ENCODE results near the gene ARR3.
"Not testable (repeated sequence)": the region's sequence is repeated elsewhere in the genome, so short reads cannot be mapped to it uniquely, and the experiment has no call there.

The ARR3 gene

GRCh38 chrX:70268034-70268433, at the start of gene ARR3:
ARR3 (plus strand) TSS chrX:70268334; CDS start chrX:70269386, 1,052 bp downstream.
- no peak for DNase-seq (ENCODE audit: low read depth, low spot score)

DNA sequence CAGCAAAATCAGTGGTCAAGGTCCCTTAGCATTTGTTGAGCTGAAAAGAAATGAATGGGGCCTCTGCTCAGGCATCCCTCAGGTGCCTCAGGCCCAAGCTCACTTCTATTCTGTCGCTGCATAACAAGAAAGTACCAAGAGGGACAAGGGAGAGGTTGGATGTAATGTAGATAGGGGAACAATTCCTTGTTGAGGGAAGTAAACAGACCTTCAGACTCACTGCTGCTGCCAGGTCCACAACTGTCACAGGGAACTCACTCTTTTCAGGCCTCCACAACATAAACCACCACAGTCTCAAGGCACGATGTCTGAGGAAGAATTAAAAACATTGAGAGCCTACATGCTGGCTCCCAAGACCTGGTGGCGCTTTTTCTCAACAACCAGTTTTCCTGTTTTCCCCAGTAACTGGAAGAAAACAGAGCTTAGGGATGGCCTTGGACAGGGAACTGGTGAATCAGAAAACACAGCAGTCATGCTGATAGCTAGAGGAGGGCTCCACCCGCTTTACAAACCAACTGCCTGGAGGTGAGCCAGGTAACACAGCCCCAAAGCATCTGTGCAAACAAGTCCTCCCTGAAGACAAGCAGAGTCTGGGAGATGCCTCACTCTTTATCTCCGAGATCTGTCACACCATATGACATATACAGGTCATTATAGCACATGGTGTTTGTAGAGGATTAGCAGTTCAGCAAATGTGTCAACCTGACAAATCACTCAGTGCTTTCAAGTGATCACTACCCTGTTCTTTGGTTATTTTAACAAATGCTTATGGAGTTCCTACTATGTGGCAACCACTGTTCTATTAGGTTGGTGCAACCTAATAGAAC, 48.0 kb upstream of the ARR3 start:
- DNase-seq (ENCODE audit: low read depth, low spot score): no peak

GRCh38 chrX:70226048-70226447, 42.1 kb upstream of the ARR3 start:
- no peak for DNase-seq (ENCODE audit: low read depth, low spot score)

- DNase-seq (ENCODE audit: low read depth, low spot score): no peak
Observed at GRCh38 chrX:70226687-70227086, 41.4 kb upstream of the ARR3 start.

DNA sequence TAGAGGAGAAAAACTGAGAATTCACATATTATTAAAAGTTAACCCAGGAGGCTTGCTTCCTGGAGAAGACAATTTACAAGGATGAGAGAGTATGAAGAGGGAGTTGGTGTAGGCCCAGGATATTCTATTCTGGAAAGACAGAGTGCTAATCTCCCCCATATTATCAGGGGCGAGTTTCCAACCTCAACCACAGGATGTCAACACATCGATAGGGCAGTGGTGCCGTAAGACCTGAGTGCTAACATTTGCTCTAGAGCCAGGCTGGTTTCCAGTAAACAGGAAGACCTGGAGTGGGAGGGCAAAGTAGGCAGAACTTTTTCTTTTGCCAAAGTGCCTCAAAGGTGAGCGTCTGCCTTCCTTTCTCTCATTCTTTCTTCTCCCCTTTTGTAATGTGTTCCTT, 36.5 kb upstream of the ARR3 start:
- DNase-seq (ENCODE audit: low read depth, low spot score): no peak

- no peak for DNase-seq (ENCODE audit: low read depth, low spot score)
Observed at GRCh38 chrX:70234355-70234754, 33.8 kb upstream of the ARR3 start, which contains the start of gene AWAT1. AWAT1 (plus strand) TSS chrX:70234655; CDS start chrX:70234696, 41 bp downstream.

GRCh38 chrX:70240751-70241150, 27.4 kb upstream of the ARR3 start:
- no peak for DNase-seq (ENCODE audit: low read depth, low spot score)

DNA sequence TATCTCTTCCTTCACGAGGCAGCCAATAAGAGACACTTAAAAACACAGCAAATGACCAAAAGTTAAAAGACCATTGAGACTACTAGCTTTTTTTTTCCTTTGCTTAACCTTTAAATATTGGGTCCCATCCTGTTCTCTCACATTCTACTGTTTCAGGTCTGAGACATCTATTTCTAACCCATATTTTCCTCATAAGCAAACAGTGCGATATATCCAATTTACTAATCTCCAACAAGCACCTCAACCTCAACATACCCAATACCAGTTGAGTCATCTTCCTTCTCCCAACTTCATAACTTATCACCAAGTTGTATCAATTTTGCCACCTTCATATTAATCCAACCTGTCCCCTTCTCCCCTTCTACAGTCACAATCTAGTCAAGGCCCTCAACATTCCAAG, 26.6 kb upstream of the ARR3 start:
- DNase-seq (ENCODE audit: low read depth, low spot score): no peak

DNA sequence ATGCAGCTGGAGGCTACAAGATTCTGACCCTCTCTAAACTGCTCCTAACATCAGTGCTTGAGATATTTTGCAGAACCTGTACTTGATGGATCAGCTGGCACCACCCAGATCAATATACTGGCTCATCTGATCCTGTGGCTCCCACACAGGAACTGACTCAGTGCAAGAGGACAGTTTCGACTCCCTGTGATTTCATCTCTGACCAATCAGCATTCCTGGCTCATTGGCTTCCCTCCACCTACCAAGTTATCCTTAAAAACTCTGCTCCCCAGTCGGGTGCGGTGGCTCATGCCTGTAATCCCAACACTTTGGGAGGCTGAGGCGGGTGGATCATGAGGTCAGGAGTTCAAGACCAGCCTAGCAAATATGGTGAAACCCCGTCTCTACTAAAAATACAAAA, 24.5 kb upstream of the ARR3 start:
- not testable (repeated sequence) for DNase-seq (ENCODE audit: low read depth, low spot score)

DNA sequence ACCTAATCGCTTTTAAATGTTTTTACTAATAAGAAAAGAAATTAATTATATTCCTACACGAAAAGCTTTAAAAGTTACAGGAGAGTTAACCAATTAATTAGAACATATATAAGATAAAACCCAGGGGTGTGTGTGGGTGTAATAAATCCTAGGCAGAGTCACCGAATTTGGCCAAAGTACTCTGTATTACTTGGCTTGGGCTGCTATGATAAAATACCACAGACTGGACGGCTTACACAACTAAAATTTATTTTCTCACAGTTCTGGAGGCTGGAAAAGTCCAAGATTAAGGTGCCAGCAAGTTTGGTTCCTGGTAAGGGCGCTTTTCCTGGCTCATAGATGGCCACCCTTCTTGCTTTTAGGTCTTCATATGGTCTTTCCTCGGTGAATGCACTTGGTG, 23.3 kb upstream of the ARR3 start:
- no peak for DNase-seq (ENCODE audit: low read depth, low spot score)

DNA sequence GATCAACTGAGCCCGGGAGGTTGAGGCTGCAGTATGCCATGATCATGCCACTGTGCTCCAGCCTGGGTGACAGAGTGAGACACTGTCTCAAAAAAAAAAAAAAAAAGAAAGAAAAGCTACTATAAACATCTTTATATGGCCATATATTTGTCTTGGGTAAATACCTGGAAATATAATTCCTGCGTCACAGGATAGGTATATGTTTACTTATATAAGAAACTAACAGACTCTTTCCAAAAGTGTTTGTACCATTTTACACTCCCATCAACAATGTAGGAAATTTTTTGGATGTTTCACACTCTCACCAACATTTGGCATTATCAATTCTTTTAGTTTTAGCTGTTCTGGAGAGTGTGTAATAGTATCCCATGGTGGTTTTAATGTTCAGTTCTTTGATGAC, 20.9 kb upstream of the ARR3 start:
- DNase-seq (ENCODE audit: low read depth, low spot score): no peak

DNA sequence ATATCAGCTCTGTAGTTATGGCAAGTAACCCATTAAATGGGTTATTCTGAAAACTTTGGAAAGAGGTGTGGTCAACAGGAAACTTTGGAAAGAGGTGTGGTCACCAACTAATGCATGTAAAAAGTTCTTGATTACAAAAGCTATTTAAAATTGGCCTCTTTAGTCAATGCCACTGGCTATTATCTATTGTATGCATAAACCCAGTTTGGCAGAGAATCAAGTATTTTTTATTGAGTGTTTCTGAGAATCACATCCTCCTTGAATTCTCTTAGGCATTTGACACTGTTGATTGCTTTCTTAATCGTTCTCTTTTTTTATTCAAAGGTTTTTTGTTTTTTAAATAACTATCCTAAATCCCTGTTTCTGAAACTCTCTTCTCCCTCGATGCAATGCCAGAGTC, 15.6 kb upstream of the ARR3 start:
- no peak for DNase-seq (ENCODE audit: low read depth, low spot score)

DNA sequence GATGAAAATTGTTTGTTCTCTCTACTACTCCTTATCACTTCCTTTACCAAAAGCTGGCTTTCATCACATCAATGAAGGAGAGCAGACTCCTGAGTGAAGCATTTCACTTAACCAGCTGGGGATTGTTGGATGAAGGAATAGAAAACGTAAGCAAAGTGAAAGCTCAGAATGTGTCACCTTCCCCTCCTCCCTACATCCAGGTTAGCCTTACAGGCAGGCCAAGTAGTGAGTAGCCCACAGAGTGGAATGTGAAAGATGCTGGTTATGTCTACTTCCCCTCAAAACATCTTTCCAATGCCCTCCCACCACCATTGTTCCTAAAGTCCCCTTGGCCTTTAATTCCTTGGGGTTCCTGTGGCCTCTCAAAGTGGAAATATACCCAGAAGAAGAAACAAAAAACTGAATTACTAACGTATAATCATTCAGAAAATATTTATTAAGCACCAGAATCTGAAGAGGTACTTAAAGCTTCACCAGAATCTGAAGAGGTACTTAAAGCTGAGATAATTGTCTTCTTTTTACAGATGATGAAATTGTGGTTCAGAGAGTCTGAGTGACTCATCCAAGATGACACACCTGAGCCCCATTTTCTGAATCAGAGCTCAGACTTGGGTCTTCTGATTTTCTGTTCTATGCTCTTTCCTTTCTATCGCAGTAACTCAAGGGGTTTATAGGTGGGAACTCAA, 14.6 kb upstream of the ARR3 start:
- no peak for DNase-seq (ENCODE audit: low read depth, low spot score)

DNA sequence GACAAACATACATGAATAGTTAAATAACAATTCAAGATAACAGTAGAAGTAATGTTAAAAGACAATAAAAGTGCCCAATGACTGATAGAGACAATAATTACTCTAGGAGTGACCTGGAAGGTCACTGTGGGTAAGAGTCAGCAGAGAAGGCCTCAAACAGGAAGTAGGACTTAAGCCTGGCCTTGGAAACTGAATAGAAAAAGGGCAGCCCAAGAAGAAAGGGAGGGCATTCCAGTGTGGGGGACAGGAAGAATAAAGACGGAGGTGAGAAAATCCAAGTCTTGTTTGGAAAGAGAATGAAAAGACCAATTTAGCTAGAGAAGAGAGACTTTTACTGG, 14.1 kb upstream of the ARR3 start:
- DNase-seq (ENCODE audit: low read depth, low spot score): no peak

GRCh38 chrX:70254909-70255308, 13.2 kb upstream of the ARR3 start:
- DNase-seq (ENCODE audit: low read depth, low spot score): no peak

GRCh38 chrX:70255452-70255851, 12.7 kb upstream of the ARR3 start:
- DNase-seq (ENCODE audit: low read depth, low spot score): no peak

GRCh38 chrX:70257423-70258288, 10.5 kb upstream of the ARR3 start:
- DNase-seq (ENCODE audit: low read depth, low spot score): no peak

GRCh38 chrX:70260104-70260503, 8.0 kb upstream of the ARR3 start, which contains the start of gene P2RY4:
P2RY4 (minus strand) TSS chrX:70260204; CDS start chrX:70259624, 580 bp downstream.
- DNase-seq (ENCODE audit: low read depth, low spot score): no peak

GRCh38 chrX:70262952-70263567, 5.1 kb upstream of the ARR3 start:
- no peak for DNase-seq (ENCODE audit: low read depth, low spot score)

DNA sequence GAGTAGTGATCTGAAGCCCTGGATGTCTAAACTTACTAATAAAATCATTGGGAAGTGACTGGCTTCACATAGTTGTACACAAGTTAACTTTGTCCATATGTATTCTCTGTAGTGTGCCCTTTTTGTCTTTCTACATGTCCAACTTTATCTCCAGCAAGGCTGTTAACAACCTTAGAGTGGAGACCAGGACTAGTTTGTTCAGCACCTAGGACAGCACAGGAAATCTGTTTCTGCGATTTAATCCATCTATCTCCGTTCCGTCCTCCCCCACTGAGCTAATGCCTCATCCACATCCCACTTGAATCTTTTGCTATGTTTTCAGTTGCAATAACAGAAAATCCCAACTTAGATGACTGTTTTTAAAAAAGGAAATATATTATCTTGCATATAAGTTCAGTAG, 3.4 kb upstream of the ARR3 start:
- DNase-seq (ENCODE audit: low read depth, low spot score): no peak

- DNase-seq (ENCODE audit: low read depth, low spot score): not testable (repeated sequence)
Observed at GRCh38 chrX:70274029-70274428, 5.9 kb downstream of the ARR3 start.

DNA sequence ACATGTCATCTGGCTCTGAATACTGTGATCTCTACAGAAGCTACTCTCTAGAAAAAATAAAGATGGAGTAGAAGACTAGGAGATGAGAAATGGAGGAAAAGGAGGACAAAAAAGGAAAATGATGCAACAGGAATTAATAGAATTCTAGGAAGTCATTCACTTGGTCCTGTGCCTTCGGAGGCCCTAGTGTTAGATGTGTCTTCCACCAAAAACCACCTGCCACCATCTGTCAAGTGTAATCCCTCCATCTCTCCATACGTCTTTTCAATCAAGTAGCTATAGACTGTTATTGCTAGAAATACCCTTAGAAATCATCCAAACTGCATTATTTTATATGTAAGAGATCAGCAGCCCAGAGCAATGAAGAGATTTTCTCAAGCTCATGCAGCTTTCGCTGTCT, 10.9 kb downstream of the ARR3 start:
- DNase-seq (ENCODE audit: low read depth, low spot score): no peak
